HEK293T (cell line): ENCODE results near the gene TXNL4A.

ENCODE experiments used
- CTCF ChIA-PET: fragments of 350-600 bp; formaldehyde crosslinking; extraction: SDS; loops from one replicate; lab custom pipeline; 2021; ENCODE audit warnings: antibody characterized with exemption, inconsistent platforms; lab: Yijun Ruan, JAX
- POLR2A ChIA-PET: fragments of 350-600 bp; formaldehyde crosslinking; extraction: SDS; loops from one replicate; lab custom pipeline; 2020; ENCODE audit warnings: antibody characterized with exemption, inconsistent platforms; lab: Yijun Ruan, JAX
- DNase-seq: peaks from one replicate; pipeline ENCODE4 v3.0.0; 2012; ENCODE audit warnings: mixed read lengths; ENCODE audit errors: extremely low spot score
- ARNT ChIP-seq: fragments of 450-650 bp; IDR thresholded peaks from 2 replicates; pipeline ENCODE4 v1.6.1; 2017; ENCODE audit warnings: mild to moderate bottlenecking
- BHLHE40 ChIP-seq: fragments of 450-650 bp; IDR thresholded peaks from 2 replicates; pipeline ENCODE4 v1.6.1; 2016; ENCODE audit warnings: mild to moderate bottlenecking, moderate library complexity, borderline replicate concordance
- CTBP1 ChIP-seq: fragments of 450-650 bp; IDR thresholded peaks from 2 replicates; pipeline ENCODE4 v1.6.1; 2016; ENCODE audit warnings: borderline replicate concordance
- ELF4 ChIP-seq: fragments of 450-650 bp; IDR thresholded peaks from 2 replicates; pipeline ENCODE4 v1.6.1; 2017; ENCODE audit warnings: antibody characterized with exemption
- FOXA1 ChIP-seq: fragments of 450-650 bp; IDR thresholded peaks from 2 replicates; pipeline ENCODE4 v1.6.1; 2016; ENCODE audit warnings: mild to moderate bottlenecking
- FOXK2 ChIP-seq: fragments of 450-650 bp; IDR thresholded peaks from 2 replicates; pipeline ENCODE4 v1.6.1; 2016; ENCODE audit warnings: mild to moderate bottlenecking
- FOXM1 ChIP-seq: fragments of 450-650 bp; IDR thresholded peaks from 2 replicates; pipeline ENCODE4 v1.6.1; 2017; ENCODE audit warnings: mild to moderate bottlenecking, borderline replicate concordance
- HDGF ChIP-seq: fragments of 450-650 bp; IDR thresholded peaks from 2 replicates; pipeline ENCODE4 v1.6.1; 2017; ENCODE audit warnings: antibody characterized with exemption, borderline replicate concordance
- L3MBTL2 ChIP-seq: fragments of 450-650 bp; conservative IDR thresholded peaks from 2 replicates; pipeline ENCODE4 v1.6.1; 2016; ENCODE audit warnings: mild to moderate bottlenecking
- LEF1 ChIP-seq: fragments of 450-650 bp; IDR thresholded peaks from 2 replicates; pipeline ENCODE4 v1.6.1; 2017; ENCODE audit warnings: mild to moderate bottlenecking, borderline replicate concordance
- NFRKB ChIP-seq: fragments of 450-650 bp; IDR thresholded peaks from 2 replicates; pipeline ENCODE4 v1.6.1; 2016; ENCODE audit warnings: mild to moderate bottlenecking, moderate library complexity
- PKNOX1 ChIP-seq: fragments of 450-650 bp; IDR thresholded peaks from 2 replicates; pipeline ENCODE4 v1.6.1; 2016
- SP1 ChIP-seq: fragments of 450-650 bp; IDR thresholded peaks from 2 replicates; pipeline ENCODE4 v1.6.1; 2017
- SUZ12 ChIP-seq: fragments of 450-650 bp; IDR thresholded peaks from 2 replicates; pipeline ENCODE4 v1.6.1; 2016; ENCODE audit warnings: mild to moderate bottlenecking
- TARDBP ChIP-seq: fragments of 450-650 bp; IDR thresholded peaks from 2 replicates; pipeline ENCODE4 v1.6.1; 2016
- ZNF384 ChIP-seq: fragments of 450-650 bp; IDR thresholded peaks from 2 replicates; pipeline ENCODE4 v1.6.1; 2016

TXNL4A gene

GRCh38 chr18:79947881-79948610 is 40.3 kb downstream of the TXNL4A start:
- CTCF ChIA-PET: no interaction called here
- DNase-seq: no peak
- POLR2A ChIA-PET: no interaction called here
- TF ChIP-seq BHLHE40: no peak
- TF ChIP-seq CTBP1: no peak
- TF ChIP-seq FOXK2: no peak
- TF ChIP-seq ZNF384: no peak

- ChIA-PET CTCF (no interaction called here), POLR2A (no interaction called here)
- TF ChIP-seq NFRKB: no peak
- no peak for TF ChIP-seq BHLHE40
- no peak for TF ChIP-seq SUZ12
- TF ChIP-seq PKNOX1: no peak
- no peak for TF ChIP-seq L3MBTL2
- TF ChIP-seq FOXA1: no peak
- TF ChIP-seq LEF1: no peak
- TF ChIP-seq FOXM1: no peak
- no peak for TF ChIP-seq ARNT
- TF ChIP-seq FOXK2: no peak
- no peak for TF ChIP-seq TARDBP
- TF ChIP-seq SP1: no peak
- no peak for TF ChIP-seq ELF4
- DNase-seq: no peak
Observed at GRCh38 chr18:79947054-79947755, 41.2 kb downstream of the TXNL4A start.

GRCh38 chr18:79945118-79946042 is 43.0 kb downstream of the TXNL4A start:
- ChIA-PET POLR2A (no interaction called here), CTCF (no interaction called here)
- TF ChIP-seq LEF1 (no peak), ELF4 (no peak), L3MBTL2 (no peak), PKNOX1 (no peak), FOXM1 (no peak), FOXK2 (no peak), CTBP1 (no peak), TARDBP (no peak), HDGF (no peak), BHLHE40 (no peak), SP1 (no peak), ARNT (no peak), NFRKB (no peak), FOXA1 (no peak), ZNF384 (no peak), SUZ12 (no peak)
- no peak for DNase-seq

- DNase-seq: no peak
- CTCF ChIA-PET: no interaction called here
- POLR2A ChIA-PET: no interaction called here
- TF ChIP-seq FOXA1: no peak
- no peak for TF ChIP-seq NFRKB
- no peak for TF ChIP-seq FOXK2
- TF ChIP-seq ELF4: no peak
- TF ChIP-seq SUZ12: no peak
- no peak for TF ChIP-seq HDGF
- TF ChIP-seq ARNT: no peak
- TF ChIP-seq FOXM1: no peak
Observed at GRCh38 chr18:79944746-79945117, 43.6 kb downstream of the TXNL4A start.

- ChIA-PET POLR2A (no interaction called here), CTCF (no interaction called here)
- DNase-seq: no peak
- TF ChIP-seq FOXM1 (no peak), BHLHE40 (no peak), LEF1 (no peak), SUZ12 (no peak), ARNT (no peak)
Observed at GRCh38 chr18:79944126-79944731, 44.1 kb downstream of the TXNL4A start.

- ChIA-PET CTCF (no interaction called here), POLR2A (no interaction called here)
- no peak for DNase-seq
- TF ChIP-seq SP1: no peak
- TF ChIP-seq SUZ12: no peak
- TF ChIP-seq FOXA1: no peak
- TF ChIP-seq PKNOX1: no peak
- no peak for TF ChIP-seq FOXM1
- no peak for TF ChIP-seq ELF4
- TF ChIP-seq FOXK2: no peak
- TF ChIP-seq TARDBP: no peak
- TF ChIP-seq L3MBTL2: no peak
- TF ChIP-seq NFRKB: no peak
- TF ChIP-seq ZNF384: no peak
Observed at GRCh38 chr18:79943608-79944125, 44.7 kb downstream of the TXNL4A start.
